HUES48 (cell line): Measurements from ENCODE around the gene STOML1.
"Not testable (repeated sequence)": the region's sequence is repeated elsewhere in the genome, so short reads cannot be mapped to it uniquely, and the experiment has no call there.

Experiments used
- H3K27ac ChIP-seq: one replicate; pipeline ENCODE4 v1.7.0; 2013; ENCODE audit warnings: low read depth, low read length, inconsistent platforms
- H3K27me3 ChIP-seq: 2 replicates; pipeline ENCODE4 v1.6.1; 2013; ENCODE audit warnings: mild to moderate bottlenecking, low read length; ENCODE audit not compliant: control insufficient read depth, insufficient read depth
- H3K36me3 ChIP-seq: 2 replicates; pipeline ENCODE4 v1.6.1; 2013; ENCODE audit warnings: low read length; ENCODE audit not compliant: control insufficient read depth, insufficient read depth
- H3K4me1 ChIP-seq: 2 replicates; pipeline ENCODE4 v1.6.1; 2013; ENCODE audit warnings: mild to moderate bottlenecking, low read length; ENCODE audit not compliant: control insufficient read depth, insufficient read depth
- H3K4me3 ChIP-seq: 2 replicates; pipeline ENCODE4 v1.5.1; 2013; ENCODE audit warnings: mild to moderate bottlenecking, low read depth, low read length
- H3K9ac ChIP-seq: 2 replicates; pipeline ENCODE4 v1.6.1; 2013; ENCODE audit warnings: mild to moderate bottlenecking, low read depth, low read length, moderate library complexity
- H3K9me3 ChIP-seq: 2 replicates; pipeline ENCODE4 v1.6.1; 2013; ENCODE audit warnings: low read length; ENCODE audit not compliant: control insufficient read depth, insufficient read depth

The STOML1 gene

DNA sequence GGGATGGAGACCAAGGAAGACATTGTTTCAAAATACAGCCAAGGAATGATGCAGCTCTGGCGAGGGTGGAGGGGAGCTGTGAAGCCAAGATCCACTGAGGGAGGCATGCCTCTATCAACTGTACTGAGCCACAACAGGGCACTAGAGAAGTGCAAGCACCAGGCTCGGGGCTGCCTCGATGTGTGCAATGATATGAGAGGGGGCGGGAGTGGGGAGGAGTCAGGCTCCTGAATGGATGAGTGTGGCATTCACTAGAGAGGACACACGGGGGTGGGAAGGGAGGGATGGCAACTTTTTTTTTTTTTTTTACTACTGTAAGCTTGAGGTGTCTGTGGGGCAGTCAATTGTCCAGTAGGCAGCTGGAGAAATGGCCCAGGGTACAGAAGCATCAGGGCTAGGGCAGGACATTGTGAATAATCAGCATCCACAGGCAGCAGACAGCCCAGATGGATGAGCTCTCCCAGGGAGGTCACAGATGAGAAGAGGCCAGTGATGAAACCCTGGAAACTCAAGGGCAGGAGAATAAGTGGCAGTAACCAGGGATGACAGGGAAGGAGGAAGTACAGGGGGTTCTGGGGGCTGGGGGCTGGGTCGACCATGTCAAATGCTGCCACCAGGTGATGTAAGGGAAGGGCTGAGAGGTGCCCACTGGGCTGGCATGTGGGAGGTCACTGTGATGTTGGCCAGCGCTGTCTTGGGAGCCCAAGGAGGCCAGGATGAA is 5.9 kb downstream of the STOML1 start:
- Histone ChIP-seq H3K36me3 (no peaks in the 10 kb centered on the region), H3K4me3 (no peak overlapping the region), H3K4me1 (no peaks in the 10 kb centered on the region; the same call in 1 of the 2 replicates), H3K9ac (no peak overlapping the region), H3K9me3 (no peaks in the 10 kb centered on the region), H3K27ac (no peak overlapping the region), H3K27me3 (no peaks in the 10 kb centered on the region)

DNA sequence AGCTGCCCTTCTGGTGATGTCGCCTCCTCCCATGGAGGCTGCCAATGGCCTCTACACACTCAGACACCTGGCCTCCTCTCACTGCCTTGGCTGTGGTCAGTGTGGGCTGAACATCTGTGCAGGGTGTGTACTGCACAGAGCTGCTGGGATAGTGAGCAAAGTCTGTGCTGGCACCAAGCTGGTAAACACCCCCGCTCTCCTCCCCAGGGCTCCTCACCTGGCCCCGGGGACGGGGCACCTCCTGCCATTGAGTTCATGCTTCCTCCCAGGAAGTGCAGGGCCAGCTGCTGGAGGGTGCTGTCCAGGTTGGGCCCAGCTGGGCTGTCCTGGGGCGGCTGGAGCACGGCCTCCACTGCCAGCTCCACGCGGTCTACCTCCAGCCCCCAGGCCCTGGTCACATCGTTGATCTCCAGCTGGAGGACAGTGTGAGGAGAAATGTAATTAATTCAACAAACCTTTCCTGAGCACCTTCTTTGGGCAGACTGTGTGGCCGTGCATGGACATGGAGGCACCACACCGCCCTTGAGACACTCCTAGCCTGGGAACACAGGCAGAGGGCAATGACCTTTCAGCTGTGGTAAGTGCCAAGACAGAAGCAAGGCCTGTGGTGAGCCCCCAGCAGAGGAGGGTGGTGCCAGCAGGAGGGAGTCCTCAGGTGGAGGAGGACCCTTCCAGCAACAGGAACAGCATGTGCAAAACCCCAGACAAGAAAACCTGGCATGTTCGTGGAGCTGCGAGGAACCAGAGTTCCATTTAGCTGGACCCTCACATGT is 6.8 kb downstream of the STOML1 start:
- Histone ChIP-seq H3K9ac (no peak overlapping the region), H3K27me3 (no peaks in the 10 kb centered on the region), H3K9me3 (no peaks in the 10 kb centered on the region), H3K4me3 (no peak overlapping the region), H3K36me3 (no peaks in the 10 kb centered on the region), H3K27ac (no peak overlapping the region), H3K4me1 (no peaks in the 10 kb centered on the region)

DNA sequence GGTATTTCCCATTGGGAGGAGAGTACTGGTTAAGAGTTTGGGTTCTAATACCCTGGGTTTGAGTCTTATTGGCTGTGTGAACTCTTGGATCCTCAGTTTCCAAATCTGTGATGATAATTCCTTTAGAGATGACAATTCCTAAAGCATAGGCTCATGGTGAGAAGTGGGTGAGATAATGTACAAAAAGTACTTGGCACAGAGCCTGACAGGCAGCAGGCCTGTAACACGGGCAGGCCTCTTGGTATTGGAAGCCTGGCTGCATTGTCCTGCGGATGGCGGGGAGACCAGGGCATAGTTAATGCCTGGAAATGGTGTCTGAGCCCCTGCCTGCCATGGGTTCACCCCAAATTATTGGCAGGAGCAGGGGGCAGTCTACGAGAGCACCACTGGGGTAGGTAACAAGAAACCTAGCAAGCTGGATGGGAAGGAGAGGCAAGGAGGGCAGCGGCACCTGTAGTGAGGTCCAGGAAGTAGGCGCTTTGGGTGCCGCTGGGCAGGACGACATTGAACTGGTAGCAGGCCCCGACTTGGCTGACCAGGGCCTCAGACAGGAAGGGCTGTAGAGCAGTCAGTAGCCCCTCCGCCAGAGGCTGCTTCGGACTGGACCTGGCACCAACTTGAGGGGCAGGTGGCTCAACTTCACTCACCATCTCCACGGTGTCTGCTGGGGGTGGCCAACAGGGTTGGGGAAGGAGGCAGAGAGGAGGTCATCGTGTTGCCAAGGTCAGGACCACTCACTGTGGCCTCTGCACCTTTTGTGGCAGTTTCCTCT is 7.7 kb downstream of the STOML1 start:
- H3K9me3 ChIP-seq: no peaks in the 10 kb centered on the region
- H3K9ac ChIP-seq: no peak overlapping the region
- H3K27me3 ChIP-seq: no peaks in the 10 kb centered on the region
- H3K4me3 ChIP-seq: no peak overlapping the region
- no peaks in the 10 kb centered on the region for H3K36me3 ChIP-seq
- H3K27ac ChIP-seq: no peak overlapping the region
- H3K4me1 ChIP-seq: no peaks in the 10 kb centered on the region

DNA sequence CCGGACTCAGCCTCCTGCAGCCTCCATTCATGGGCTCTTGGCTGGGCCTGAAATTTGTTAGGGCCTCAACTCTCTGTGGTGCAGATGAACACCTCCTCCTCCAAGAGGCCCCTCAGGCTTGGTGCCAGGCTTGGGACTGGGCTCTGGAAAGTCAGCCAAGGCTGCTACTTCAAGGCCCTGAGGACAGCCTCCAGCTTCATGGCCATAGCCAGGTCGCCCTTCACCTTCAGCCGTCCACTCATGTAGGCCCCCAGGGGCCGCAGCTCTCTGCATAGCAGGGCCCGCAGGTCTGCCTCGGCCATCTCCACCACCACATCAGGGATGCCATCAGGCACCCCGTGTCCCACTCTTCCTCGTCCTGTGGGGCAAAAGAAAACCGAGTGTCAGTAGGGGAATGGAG is 8.3 kb downstream of the STOML1 start:
- no peak overlapping the region for H3K27ac ChIP-seq
- no peaks in the 10 kb centered on the region for H3K36me3 ChIP-seq

DNA sequence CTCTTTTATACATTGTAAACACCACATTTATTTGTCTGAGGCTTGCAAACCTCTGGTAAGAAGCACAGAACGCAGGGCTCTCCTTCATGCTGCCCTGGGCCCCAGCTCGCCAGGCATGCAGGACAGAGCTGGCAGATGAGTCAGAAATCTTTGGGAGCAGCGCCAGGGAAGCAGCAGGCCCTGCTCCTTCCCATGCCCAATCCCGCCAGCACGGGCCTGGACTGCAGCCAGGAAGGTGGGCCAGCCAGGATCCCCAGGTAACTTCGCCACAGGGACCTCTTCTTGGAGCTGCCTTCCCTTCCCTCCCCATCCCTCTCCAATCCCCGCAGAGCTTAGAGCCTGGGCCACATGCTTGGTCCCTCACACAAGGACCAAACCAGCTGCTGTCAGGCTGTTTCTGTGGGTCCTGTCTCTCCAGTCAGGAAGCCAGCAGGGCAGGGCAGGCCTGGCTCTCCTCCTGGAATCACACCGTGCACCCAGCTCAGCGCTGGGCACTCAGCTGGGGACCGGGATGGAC is 8.8 kb downstream of the STOML1 start:
- H3K9ac ChIP-seq: no peak overlapping the region
- no peaks in the 10 kb centered on the region for H3K4me1 ChIP-seq
- H3K27ac ChIP-seq: no peak overlapping the region

More for the DNA sequence above, 8.3 kb downstream of the STOML1 start:
- Histone ChIP-seq H3K4me1 (no peaks in the 10 kb centered on the region), H3K9me3 (no peaks in the 10 kb centered on the region), H3K9ac (no peak overlapping the region), H3K4me3 (no peak overlapping the region), H3K27me3 (no peaks in the 10 kb centered on the region)

DNA sequence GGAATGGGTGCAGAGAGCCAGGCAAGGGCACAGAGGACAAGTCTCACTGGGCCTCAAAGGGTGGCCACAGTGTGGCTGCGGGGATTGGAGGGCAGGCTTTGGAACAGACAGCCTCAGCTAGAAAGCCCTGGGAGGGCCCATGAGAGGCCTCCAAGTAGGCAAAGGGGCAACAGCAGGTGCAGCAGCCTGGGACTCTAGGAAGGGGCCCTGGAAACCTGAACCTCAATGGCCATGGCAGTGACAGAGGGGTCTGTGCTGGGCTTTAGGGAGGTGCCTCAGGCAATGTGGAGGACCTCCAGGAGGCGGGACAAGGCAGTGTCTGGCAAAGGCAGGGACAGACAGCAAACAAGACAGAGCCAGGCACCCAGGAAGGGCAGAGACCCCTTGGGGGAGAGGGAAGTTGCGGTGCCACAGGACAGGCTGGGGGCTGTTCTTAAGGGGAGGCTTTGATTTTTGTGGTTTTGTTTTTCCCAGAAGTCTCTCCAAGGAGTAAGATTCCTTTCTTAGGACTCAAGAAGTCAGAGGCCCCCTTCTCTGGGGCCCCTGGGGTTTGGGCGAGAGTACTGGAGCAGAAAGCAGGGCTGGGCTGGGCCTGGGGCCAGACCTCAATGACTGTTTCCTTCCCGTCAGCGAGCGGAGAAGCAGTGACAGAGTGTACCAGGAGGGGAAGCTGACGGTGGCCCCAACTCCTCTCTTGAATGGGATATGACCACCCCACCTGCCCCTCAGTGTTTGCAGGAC is 9.7 kb downstream of the STOML1 start:
- no peaks in the 10 kb centered on the region for H3K36me3 ChIP-seq
- H3K27me3 ChIP-seq: no peaks in the 10 kb centered on the region
- no peak overlapping the region for H3K27ac ChIP-seq
- no peak overlapping the region for H3K9ac ChIP-seq
- H3K9me3 ChIP-seq: no peaks in the 10 kb centered on the region
- no peaks in the 10 kb centered on the region for H3K4me1 ChIP-seq
- no peak overlapping the region for H3K4me3 ChIP-seq

More for the DNA sequence above, 8.8 kb downstream of the STOML1 start:
- Histone ChIP-seq H3K4me3 (no peak overlapping the region), H3K36me3 (no peaks in the 10 kb centered on the region), H3K27me3 (no peaks in the 10 kb centered on the region), H3K9me3 (no peaks in the 10 kb centered on the region)

DNA sequence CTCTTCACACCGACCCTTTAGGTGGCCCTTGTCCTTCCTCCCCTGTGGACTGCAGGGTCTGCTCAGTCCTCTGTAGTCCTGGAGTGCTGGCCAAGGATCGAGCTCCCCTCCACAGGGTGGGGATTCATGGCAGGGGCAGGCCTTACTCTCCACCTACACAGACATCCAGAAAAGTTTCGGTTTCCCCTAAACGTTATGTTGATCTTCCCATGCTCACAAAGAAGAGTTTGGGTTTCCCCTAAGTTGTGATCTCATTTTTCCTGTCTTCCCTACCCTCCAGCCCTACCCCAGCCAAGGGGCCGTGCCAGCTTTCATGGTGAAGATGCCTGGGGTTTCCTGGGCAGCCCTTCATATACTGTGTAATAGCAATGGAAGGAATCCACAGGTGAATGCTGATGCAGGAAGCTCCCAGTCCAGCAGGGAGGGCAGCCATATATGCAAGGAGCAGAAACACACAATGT is 10.3 kb downstream of the STOML1 start:
- no peaks in the 10 kb centered on the region for H3K27me3 ChIP-seq
- H3K36me3 ChIP-seq: no peaks in the 10 kb centered on the region
- no peak overlapping the region for H3K4me3 ChIP-seq
- no peaks in the 10 kb centered on the region for H3K9me3 ChIP-seq
- no peaks in the 10 kb centered on the region for H3K4me1 ChIP-seq
- H3K9ac ChIP-seq: no peak overlapping the region
- no peak overlapping the region for H3K27ac ChIP-seq

DNA sequence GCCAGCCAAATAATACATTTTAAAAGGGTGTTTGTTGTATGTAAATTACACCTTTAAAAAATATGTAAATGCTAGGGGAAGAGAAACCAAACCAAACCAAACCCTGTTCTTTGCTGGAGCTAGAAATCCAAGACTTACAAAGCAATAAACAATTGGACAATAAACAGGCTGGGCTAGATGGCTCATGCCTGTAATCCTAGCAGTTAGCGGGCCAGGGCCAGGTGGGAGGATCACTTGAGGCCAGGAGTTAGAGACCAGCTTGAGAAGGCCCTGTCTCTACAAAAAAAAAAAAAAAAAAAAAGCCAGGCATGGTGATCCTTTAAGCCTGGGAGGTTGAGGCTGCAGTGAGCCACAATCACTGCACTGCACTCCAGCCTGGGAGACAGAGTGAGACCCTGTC is 12.5 kb downstream of the STOML1 start:
- H3K9ac ChIP-seq: no peak overlapping the region
- H3K9me3 ChIP-seq: no peaks in the 10 kb centered on the region
- no peaks in the 10 kb centered on the region for H3K36me3 ChIP-seq
- no peak overlapping the region for H3K4me3 ChIP-seq
- H3K27ac ChIP-seq: no peak overlapping the region
- H3K4me1 ChIP-seq: no peaks in the 10 kb centered on the region
- no peaks in the 10 kb centered on the region for H3K27me3 ChIP-seq

DNA sequence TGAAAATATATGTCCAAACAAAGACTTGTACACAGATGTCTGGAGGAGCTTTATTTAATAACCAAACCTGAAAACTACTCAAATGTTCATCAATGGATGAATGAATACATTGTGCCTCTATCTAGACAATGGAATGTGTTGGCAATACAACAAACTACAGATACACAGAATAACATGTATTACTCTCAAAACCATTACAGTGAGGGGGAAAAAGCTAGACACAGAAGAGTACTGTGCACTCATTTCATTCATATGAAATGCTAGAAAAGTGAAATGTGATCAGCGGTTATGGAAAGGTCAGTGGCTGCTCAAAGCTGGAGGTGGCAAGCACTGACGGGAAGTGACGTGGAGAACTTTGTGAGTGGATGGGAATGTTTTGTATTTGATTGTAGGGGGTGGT is 13.2 kb downstream of the STOML1 start:
- no peaks in the 10 kb centered on the region for H3K9me3 ChIP-seq
- H3K9ac ChIP-seq: no peak overlapping the region
- H3K4me3 ChIP-seq: no peak overlapping the region
- H3K4me1 ChIP-seq: no peaks in the 10 kb centered on the region
- H3K27ac ChIP-seq: no peak overlapping the region
- H3K27me3 ChIP-seq: no peaks in the 10 kb centered on the region
- H3K36me3 ChIP-seq: no peaks in the 10 kb centered on the region

DNA sequence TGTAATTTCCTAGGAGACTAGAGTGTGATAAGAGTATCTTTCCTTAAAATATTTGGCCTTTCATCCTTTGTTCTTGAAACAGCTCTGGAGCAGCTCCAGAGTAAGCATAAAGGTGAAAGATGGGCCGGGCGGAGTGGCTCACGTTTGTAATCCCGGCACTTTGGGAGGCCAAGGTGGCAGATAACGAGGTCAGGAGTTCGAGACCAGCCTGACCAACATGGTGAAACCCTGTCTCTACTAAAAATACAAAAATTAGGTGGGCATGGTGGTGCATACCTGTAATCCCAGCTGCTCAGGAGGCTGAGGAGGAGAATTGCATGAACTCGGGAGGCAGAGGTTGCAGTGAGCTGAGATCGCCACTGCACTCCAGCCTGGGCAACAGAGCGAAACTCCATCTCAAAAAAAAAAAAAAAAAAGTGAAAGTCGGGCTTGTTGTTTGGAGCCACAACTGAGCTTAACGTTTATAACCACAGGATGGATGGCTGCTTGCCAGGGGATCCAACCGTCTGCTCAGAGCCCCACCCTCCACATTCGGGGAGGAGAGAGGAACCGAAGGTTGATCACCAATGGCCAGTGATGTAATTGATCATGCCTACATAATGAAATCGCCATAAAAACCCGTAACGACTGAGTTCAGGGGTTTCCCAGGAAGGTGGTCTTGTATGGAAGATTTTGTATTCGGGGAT is 16.5 kb downstream of the STOML1 start:
- not testable (repeated sequence) for H3K27ac ChIP-seq, H3K36me3 ChIP-seq, H3K9me3 ChIP-seq, H3K9ac ChIP-seq, H3K4me1 ChIP-seq, H3K27me3 ChIP-seq, H3K4me3 ChIP-seq
